Activated CD8-positive, alpha-beta memory T cell treated with anti-CD3 and anti-CD28 coated beads for 4 hours (primary cell): ENCODE data around the gene LAMTOR2.
"Not testable (repeated sequence)": the region's sequence is repeated elsewhere in the genome, so short reads cannot be mapped to it uniquely, and the experiment has no call there.

Experiments
- DNase-seq, 2 donors: peaks; one replicate each; pipeline ENCODE4 v3.0.0-alpha.2; 2020; ENCODE audit warnings: low read depth in 2 of 2

The LAMTOR2 gene

DNA sequence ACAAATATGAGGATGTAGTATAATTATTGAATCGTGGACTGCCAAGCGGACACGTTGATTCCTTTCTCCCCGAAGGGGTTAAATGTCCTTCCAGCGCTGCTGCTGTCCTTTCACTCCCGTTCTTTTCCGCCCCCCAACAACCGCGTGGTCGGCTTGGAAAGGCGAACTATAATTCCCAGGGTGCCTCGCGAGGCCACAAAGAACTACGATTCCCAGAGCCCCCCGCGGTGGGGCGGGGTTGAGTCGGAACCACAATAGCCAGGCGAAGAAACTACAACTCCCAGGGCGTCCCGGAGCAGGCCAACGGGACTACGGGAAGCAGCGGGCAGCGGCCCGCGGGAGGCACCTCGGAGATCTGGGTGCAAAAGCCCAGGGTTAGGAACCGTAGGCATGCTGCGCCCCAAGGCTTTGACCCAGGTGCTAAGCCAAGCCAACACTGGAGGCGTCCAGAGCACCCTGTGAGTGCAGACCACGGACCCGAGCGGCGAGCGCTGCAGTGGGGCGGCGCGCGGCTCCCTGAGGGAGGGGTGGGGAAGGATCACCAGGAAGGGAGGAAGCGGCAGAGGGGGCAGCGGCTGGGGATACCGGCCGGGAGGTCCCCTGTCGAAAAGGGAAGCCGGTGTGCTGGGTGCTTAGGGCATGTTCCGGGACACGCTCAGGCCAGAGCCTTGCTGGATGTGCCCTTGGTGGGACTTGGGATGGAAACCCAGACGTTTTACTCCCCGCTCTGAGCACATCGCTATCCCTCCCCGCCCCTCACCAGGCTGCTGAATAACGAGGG lies at the start of gene LAMTOR2:
Gene LAMTOR2, plus strand, starts transcription at position 283 of the 781 bp plus-strand sequence. Its CDS starts 108 bp downstream, at position 391.
- DNase-seq = peak; percentile 91 to 97

DNA sequence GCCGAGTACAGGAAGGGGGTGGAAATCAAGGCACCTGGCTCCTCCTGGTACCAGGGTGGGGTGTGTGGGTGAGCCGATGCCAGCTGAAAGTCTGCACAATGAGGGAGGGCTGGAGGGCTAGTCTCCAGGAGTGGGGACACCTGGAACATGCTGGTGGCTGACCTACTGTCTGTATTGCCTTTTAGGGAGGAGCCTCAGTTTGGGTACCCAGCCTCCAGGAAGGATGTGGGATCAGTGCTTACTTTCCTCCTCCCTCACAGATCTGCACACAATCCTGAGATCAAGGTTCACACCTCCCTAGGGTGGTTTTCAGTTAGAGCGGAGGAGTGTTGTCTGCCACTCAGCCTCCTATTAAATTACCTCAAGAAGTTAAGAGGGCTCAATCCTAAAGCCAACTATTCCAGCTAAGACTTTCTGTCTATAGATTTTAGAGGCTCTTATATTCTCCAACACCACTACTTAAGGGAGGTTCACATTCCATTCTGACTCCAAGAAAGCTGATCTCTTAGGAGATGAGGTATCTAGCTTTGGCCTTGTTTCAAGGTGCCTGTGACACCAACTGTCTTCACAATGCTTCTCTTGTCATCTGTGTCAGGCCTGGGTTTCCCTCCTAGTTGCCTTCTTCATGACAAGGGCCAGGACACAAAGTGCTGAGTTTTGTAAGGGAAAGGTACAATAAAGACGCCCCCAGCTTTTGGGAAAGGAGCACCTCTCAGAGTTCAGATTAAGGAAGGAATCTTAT lies 49.6 kb upstream of the LAMTOR2 start:
- DNase-seq = no peak

- DNase-seq = no peak
Observed at GRCh38 chr1:156006666-156007376, 47.8 kb upstream of the LAMTOR2 start.

- no peak for DNase-seq
Observed at GRCh38 chr1:156009404-156009803, 45.2 kb upstream of the LAMTOR2 start.

DNA sequence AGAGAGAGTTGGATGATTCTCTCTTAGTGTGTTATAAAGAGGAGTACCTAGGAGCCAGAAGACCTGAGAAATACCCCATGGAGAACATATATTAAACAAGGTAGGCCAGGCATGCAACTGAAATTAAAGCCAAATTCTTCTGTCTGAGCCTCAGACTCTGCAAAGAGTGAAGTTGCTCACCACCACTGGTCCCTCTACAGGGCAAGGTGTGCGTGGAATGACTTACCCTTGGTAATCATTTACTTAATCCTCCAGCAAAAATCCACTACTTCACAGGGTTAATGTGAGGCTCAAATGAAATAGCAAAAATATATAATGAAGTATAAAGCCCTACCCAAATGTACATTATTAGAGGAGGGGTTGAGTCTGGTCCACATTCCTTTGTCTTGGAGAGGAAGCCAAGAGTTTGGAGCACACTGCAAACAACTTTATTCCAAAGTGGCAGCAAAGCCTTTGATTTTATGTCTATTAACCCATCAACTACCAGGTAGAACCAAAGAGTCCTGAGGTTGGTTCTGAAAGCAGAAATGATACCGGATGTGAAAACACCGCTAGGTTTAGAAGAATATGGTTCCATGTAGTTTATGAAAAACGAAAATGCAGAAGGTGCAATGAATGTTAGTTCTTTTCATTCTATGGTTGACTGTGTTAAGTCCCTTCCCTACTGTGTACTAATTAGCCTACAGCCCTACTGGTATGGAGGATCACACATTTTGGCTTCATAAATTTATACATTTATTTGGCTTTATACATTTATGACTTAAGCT lies 42.3 kb upstream of the LAMTOR2 start:
- no peak for DNase-seq

GRCh38 chr1:156014829-156015228 lies 39.8 kb upstream of the LAMTOR2 start:
- DNase-seq = no peak

DNA sequence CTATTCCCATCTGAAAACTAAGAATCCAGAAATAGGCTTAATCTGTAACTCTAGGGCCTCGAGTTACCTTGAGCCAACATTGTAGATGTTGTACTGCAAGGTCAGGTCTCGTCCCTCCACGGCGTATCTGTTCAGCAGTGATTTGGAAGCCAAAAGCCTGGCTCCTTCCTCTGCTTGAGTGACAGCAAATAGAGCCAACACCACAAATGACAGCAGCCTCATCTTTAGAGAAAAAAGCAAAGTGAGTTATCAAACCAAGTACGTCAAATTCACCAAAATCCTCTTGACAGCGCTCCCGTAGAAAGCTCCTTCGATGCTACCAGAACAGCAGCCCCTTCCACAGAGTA lies 34.7 kb upstream of the LAMTOR2 start:
- no peak for DNase-seq

DNA sequence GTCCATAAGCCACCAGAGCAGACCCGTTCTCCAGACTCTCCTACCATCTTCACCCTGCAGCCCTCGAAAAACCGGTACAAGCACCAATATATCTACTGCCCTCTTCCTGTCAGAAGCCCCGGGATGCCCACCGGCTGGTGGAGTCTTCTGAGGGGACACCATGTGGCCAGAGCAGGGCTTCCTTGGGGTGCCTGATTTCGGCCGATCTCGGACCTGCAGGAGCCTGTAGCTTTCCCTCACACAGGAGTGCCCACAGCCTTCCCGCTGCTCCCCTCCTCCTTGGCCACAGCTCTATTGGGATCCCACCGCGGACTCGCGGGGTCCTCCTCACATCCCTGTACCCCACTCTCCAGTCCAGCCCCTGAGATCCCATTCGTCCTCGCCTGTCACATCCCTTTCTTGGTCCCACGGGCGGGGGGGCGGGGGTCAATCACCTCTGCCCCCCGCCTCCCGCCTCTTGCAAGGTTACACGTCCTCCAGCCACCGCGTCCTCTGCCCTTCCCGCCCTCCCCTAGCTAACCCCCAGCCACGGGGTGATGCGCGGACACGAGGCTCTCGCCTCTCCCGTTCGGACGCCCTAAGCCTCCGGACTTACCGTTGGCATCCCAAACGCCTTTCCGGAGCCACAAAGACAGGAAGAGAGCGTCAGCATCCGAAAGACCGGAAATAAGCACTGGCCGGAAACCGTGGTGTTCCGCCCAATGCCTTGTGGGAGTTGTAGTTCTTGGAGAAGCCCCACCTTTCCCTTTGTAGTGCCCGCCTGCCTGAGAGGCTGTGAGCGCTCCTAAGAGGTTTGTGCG lies 34.1 kb upstream of the LAMTOR2 start, which contains the start of gene SSR2:
Gene SSR2, minus strand, starts transcription at position 659 of the 800 bp plus-strand sequence. CDS start 784 bp downstream, outside the sequence.
- peak; percentile 71 for DNase-seq

GRCh38 chr1:156021093-156021428 lies 33.5 kb upstream of the LAMTOR2 start:
- DNase-seq = no peak

GRCh38 chr1:156021954-156022353 lies 32.6 kb upstream of the LAMTOR2 start:
- no peak for DNase-seq

GRCh38 chr1:156024801-156025200 lies 29.8 kb upstream of the LAMTOR2 start:
- no peak for DNase-seq

DNA sequence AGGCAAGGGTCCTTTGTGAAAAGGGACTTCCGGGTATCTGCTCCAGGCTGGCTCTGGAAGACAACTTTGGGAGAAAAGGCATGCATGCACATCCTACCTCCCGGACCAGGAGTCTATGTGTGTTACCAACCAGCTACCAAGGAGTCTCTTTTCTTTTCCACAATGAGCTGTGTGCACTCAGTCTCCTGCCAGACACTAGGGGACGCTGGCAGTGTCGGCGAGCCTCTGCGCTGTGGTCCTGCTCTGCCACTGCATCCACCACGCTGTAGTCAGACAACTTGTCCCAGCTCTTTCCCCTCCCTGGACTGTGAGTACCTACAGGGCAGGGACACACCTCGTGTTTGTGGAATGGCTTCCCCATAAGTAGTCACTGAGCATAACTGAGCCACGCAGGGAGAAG lies 28.7 kb upstream of the LAMTOR2 start:
- DNase-seq = no peak

DNA sequence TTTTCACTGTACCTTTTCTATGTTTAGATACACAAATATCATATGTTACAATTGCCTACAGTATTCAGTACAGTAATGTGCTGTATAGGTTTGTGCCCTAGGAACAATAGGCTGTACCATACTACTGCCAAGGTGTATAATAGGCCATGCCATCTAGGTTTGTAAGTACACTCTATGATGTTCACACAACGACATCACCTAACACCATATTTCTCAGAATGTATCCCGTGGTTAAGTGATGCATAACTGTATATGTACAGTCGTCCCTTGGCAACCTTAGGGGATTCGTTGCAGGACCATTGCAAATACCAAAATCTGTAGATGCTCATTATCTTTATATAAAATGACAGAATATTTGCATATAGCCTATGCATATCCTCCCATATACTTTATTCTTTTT lies 28.0 kb upstream of the LAMTOR2 start:
- DNase-seq = no peak

DNA sequence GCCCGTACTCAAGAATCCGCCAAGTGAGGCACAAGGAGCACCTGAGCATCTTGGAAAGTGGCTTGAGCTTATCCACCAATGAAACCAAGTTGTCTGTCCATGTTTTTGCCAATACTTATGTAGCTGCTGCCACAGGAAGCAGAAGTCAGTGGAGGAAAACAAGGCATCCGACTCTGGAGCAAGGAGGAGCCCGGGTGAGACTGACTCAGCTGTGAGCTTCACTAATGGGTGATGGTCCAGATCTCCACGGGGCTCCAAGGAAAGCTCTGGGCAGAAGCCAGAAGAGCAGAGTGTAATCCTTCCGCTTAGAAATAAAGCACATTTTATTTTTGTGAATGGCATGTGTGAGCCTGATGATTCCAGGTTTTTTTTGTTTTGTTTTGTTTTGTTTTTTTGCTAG lies 21.6 kb upstream of the LAMTOR2 start:
- no peak for DNase-seq

GRCh38 chr1:156034991-156035390 lies 19.6 kb upstream of the LAMTOR2 start:
- DNase-seq = not testable (repeated sequence)

DNA sequence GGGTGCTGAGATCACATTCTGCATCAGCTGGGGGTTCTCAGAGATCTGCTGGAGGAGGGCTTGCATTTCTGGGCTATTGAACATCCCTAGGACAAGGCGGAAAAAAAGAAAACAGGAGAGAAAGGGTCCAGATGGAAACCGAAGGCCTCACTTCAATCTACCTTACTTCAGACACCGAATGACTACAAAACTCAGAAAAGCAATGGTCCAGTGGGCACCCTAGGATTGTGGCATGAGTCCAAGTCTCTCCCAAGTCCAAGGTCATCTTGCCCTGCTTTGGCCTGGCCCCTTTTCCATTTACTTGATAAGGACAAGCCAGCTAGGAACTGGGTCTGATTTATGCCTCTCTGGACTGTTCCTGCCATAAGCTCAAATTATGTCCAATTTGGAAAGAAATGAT lies 11.8 kb upstream of the LAMTOR2 start:
- no peak for DNase-seq

- DNase-seq = no peak
Observed at GRCh38 chr1:156045076-156045475, 9.5 kb upstream of the LAMTOR2 start.

- no peak for DNase-seq
Observed at GRCh38 chr1:156048663-156049258, 5.8 kb upstream of the LAMTOR2 start.

DNA sequence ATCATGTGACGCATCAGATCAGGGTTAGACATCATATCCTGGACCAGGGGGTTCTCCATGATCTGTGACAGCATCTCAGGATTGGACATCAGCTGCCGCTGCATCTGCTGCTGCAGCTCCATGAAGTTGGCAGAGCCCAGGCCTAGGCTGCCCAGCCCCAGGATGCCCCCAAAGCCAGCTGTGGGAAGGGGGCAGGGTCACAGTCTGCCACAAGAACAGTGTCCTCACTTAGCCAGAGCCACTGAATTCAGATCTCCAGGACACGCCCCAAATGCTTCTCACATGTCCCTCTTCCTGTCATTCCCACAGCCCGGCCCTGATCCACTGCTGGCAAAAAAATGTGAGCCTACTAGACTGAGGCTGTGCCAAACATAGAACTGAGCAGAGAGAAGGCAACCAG lies 4.2 kb upstream of the LAMTOR2 start:
- DNase-seq = no peak

- no peak for DNase-seq
Observed at GRCh38 chr1:156051011-156051725, 3.4 kb upstream of the LAMTOR2 start.
